Astrocyte (in vitro differentiated cells and primary cell): ENCODE measurements around the gene PRKAR1A.

Experiments
- CTCF ChIP-seq: IDR thresholded peaks from 2 replicates; pipeline ENCODE4 v1.5.1; 2011; ENCODE audit warnings: low read depth, mild to moderate bottlenecking, inconsistent platforms, low read length, moderate library complexity; ENCODE audit not compliant: insufficient read depth
- EZH2 ChIP-seq: IDR thresholded peaks from 2 replicates; pipeline ENCODE4 v1.6.1; 2012; ENCODE audit warnings: mild to moderate bottlenecking, low read length, inconsistent platforms; ENCODE audit not compliant: insufficient read depth

GRCh38 chr17:68556551-68556950, 44.3 kb downstream of the PRKAR1A start:
- TF ChIP-seq EZH2, result no peak
- no peak for TF ChIP-seq CTCF
